Nephron (organoid): ENCODE results near the gene FBXW11.
"Not testable (repeated sequence)": the region's sequence is repeated elsewhere in the genome, so short reads cannot be mapped to it uniquely, and the experiment has no call there.

ENCODE experiments used
- H3K27ac Mint-ChIP-seq, 3 experiments: 2 replicates each; pipeline ENCODE4 v1.8.0; 2020; ENCODE audit warnings: mixed read lengths in 3 of 3, mild to moderate bottlenecking in 2 of 3, moderate library complexity in 1 of 3
- H3K27me3 Mint-ChIP-seq: 2 replicates; pipeline ENCODE4 v1.8.0; 2021; ENCODE audit warnings: low read depth, mild to moderate bottlenecking, moderate library complexity, mixed read lengths
- H3K36me3 Mint-ChIP-seq: 2 replicates; pipeline ENCODE4 v1.8.0; 2020; ENCODE audit warnings: low read depth, mixed read lengths
- H3K4me1 Mint-ChIP-seq: 2 replicates; pipeline ENCODE4 v1.8.0; 2020; ENCODE audit warnings: mixed read lengths
- H3K4me3 Mint-ChIP-seq, 3 experiments: 2 replicates each; pipeline ENCODE4 v1.8.0; 2020; ENCODE audit warnings: mild to moderate bottlenecking in 3 of 3, mixed read lengths in 3 of 3, moderate library complexity in 2 of 3
- H3K9me3 Mint-ChIP-seq: 2 replicates; pipeline ENCODE4 v1.8.0; 2020; ENCODE audit warnings: mixed read lengths
- TF ChIP-seq, protein P1 (sequence below), 3 experiments: fragments of 200-600 bp; sonication (generic); IDR thresholded peaks; one replicate each; pipeline ENCODE4 v1.5.0; 2021; ENCODE audit warnings: antibody characterized with exemption in 3 of 3; ENCODE audit not compliant: unreplicated experiment in 3 of 3

Gene FBXW11

DNA sequence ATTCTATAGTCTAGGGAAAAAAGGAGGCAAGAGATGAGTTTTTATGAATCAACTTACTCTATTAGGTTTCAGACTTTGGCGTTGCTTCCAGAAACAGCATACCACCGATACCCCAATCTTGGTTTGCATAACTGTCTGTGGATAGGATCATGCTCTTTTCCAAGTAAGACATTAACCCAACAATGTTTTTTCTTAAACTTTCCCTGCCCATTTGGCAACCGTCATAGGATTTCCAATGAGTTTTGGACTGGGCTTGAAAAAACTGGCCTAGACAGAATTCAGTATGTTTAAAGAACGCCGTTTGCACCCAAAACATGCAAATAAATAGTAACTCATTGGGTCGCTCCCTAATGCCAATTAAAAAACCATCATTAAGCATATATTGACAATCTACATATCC lies 114.8 kb downstream of the FBXW11 start:
- Mint-ChIP-seq H3K27ac (no peak overlapping the region), H3K4me3 (no peak overlapping the region), H3K27me3 (no peaks in the 10 kb centered on the region), H3K9me3 (no peaks in the 10 kb centered on the region), H3K4me1 (peaks cover 23% of the 10 kb centered on the region), H3K36me3 (peaks cover 36% of the 10 kb centered on the region)
- TF ChIP-seq, protein P1, sequence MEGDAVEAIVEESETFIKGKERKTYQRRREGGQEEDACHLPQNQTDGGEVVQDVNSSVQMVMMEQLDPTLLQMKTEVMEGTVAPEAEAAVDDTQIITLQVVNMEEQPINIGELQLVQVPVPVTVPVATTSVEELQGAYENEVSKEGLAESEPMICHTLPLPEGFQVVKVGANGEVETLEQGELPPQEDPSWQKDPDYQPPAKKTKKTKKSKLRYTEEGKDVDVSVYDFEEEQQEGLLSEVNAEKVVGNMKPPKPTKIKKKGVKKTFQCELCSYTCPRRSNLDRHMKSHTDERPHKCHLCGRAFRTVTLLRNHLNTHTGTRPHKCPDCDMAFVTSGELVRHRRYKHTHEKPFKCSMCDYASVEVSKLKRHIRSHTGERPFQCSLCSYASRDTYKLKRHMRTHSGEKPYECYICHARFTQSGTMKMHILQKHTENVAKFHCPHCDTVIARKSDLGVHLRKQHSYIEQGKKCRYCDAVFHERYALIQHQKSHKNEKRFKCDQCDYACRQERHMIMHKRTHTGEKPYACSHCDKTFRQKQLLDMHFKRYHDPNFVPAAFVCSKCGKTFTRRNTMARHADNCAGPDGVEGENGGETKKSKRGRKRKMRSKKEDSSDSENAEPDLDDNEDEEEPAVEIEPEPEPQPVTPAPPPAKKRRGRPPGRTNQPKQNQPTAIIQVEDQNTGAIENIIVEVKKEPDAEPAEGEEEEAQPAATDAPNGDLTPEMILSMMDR (IDR thresholded peaks at IDR 0.05; ENCODE audit: unreplicated experiment in 3 of 3): no peak

- no peaks in the 10 kb centered on the region for H3K27me3 Mint-ChIP-seq
- H3K36me3 Mint-ChIP-seq: peaks cover 36% of the 10 kb centered on the region
- no peaks in the 10 kb centered on the region for H3K9me3 Mint-ChIP-seq
- H3K27ac Mint-ChIP-seq: no peak overlapping the region
- peaks cover 19% of the 10 kb centered on the region for H3K4me1 Mint-ChIP-seq
- TF ChIP-seq, protein P1 (IDR thresholded peaks at IDR 0.05; ENCODE audit: unreplicated experiment in 3 of 3): no peak
- H3K4me3 Mint-ChIP-seq: no peak overlapping the region
These were observed 115.3 kb downstream of the FBXW11 start for GRCh38 chr5:171891150-171891549.

DNA sequence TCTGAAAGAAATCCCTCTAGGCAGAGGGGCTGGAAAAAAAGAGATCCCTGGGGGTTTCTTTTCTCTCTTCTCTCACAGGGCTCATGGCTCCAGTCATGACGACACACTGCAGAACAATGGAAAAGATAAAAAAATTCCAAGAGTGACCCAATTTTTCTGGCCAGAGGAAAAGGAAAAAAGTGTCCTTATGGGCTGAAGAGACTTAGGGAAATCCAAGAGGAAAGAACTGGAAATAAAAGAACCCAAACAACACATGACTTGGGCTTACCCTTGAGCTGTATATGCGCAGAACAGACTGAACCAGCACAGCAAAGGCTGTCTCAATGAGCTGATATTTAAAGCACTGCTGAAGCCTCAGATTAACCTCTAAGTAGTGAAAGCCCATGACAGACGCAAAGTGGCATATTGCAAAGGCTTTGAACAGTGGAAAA lies 118.4 kb downstream of the FBXW11 start:
- no peaks in the 10 kb centered on the region for H3K27me3 Mint-ChIP-seq
- no peaks in the 10 kb centered on the region for H3K4me1 Mint-ChIP-seq
- TF ChIP-seq, protein P1 (IDR thresholded peaks at IDR 0.05; ENCODE audit: unreplicated experiment in 3 of 3): no peak
- H3K4me3 Mint-ChIP-seq: no peak overlapping the region
- H3K9me3 Mint-ChIP-seq: no peaks in the 10 kb centered on the region
- peaks cover 58% of the 10 kb centered on the region for H3K36me3 Mint-ChIP-seq
- H3K27ac Mint-ChIP-seq: no peak overlapping the region

DNA sequence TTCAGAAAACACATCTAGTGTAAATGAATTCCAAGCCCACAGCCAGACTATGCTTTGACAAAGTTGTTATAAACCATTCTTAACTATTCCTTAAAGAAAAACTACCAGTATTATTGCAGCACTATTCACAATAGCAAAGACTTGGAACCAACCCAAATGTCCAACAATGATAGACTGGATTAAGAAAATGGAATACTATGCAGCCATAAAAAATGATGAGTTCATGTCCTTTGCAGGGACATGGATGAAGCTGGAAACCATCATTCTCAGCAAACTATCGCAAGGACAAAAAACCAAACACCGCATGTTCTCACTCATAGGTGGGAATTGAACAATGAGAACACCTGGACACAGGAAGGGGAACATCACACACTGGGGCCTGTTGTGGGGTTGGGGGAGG lies 120.4 kb downstream of the FBXW11 start:
- H3K4me1 Mint-ChIP-seq, H3K27ac Mint-ChIP-seq, H3K9me3 Mint-ChIP-seq, H3K4me3 Mint-ChIP-seq, H3K27me3 Mint-ChIP-seq: not testable (repeated sequence)
- H3K36me3 Mint-ChIP-seq: peaks cover 61% of the 10 kb centered on the region

DNA sequence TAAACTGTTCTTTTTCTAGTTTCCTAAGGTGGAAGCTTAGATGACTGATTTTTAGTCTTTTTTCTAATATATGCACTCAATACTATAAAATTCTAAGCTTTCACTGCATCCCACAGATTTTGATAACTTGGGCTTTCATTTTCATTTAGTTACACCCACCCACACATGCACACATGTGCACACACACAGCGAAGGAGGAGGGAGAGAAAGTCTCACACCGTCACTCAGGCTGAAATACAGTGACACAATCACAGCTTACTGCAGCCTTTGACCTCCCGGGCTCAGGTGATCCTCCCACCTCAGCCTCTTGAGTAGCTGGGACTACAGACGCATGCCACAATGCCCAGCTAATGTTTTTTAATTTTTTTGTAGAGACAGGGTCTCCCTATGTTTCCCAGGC lies 124.3 kb downstream of the FBXW11 start:
- Mint-ChIP-seq H3K27ac (no peak overlapping the region), H3K9me3 (no peaks in the 10 kb centered on the region), H3K27me3 (no peaks in the 10 kb centered on the region), H3K36me3 (peaks cover 53% of the 10 kb centered on the region), H3K4me1 (no peaks in the 10 kb centered on the region), H3K4me3 (no peak overlapping the region)
- TF ChIP-seq, protein P1 (IDR thresholded peaks at IDR 0.05; ENCODE audit: unreplicated experiment in 3 of 3): no peak

GRCh38 chr5:171874234-171874633 lies 132.2 kb downstream of the FBXW11 start:
- no peak overlapping the region for H3K4me3 Mint-ChIP-seq

More at GRCh38 chr5:171874234-171874633, 132.2 kb downstream of the FBXW11 start:
- no peaks in the 10 kb centered on the region for H3K27me3 Mint-ChIP-seq
- no peaks in the 10 kb centered on the region for H3K9me3 Mint-ChIP-seq
- H3K36me3 Mint-ChIP-seq: peaks cover 60% of the 10 kb centered on the region
- H3K27ac Mint-ChIP-seq: no peak overlapping the region
- TF ChIP-seq, protein P1 (IDR thresholded peaks at IDR 0.05; ENCODE audit: unreplicated experiment in 3 of 3): no peak
- H3K4me1 Mint-ChIP-seq: no peaks in the 10 kb centered on the region
